Activated B cell treated with CpG ODN at 0.5 μM for 24 hours (primary cell): ENCODE measurements around the gene KIF5A. TPM values are rescaled to one million over a fixed set of nuclear protein-coding genes. Genes with fewer than 3 reads are reported as not detected.

Experiments used
- ATAC-seq: fragments of 200-7000 bp; cut with Tn5 transposase; one replicate; pipeline ENCODE4 v1.10.0; 2021; ENCODE audit warnings: low read depth, mild to moderate bottlenecking, moderate library complexity
- CTCF ChIA-PET: fragments of 350-600 bp; sonication (Branson Sonifier 250); formaldehyde crosslinking; loops from one replicate; lab custom pipeline; 2021; ENCODE audit warnings: antibody characterized with exemption; lab: Charles Lee
- POLR2A ChIA-PET: fragments of 350-600 bp; sonication (Branson Sonifier 250); formaldehyde crosslinking; loops from one replicate; lab custom pipeline; 2021; ENCODE audit warnings: antibody characterized with exemption; lab: Charles Lee
- DNase-seq: peaks from one replicate; pipeline ENCODE4 v3.0.0; 2022
- H3K27ac Mint-ChIP-seq: one replicate; pipeline ENCODE4 v1.8.0; 2020; ENCODE audit warnings: mixed read lengths
- H3K27me3 Mint-ChIP-seq: one replicate; pipeline ENCODE4 v1.8.0; 2021; ENCODE audit warnings: mixed read lengths
- H3K36me3 Mint-ChIP-seq: one replicate; pipeline ENCODE4 v1.8.0; 2021; ENCODE audit warnings: low read depth, mixed read lengths
- H3K4me1 Mint-ChIP-seq: one replicate; pipeline ENCODE4 v1.8.0; 2021; ENCODE audit warnings: mixed read lengths
- H3K4me3 Mint-ChIP-seq: one replicate; pipeline ENCODE4 v1.8.0; 2020; ENCODE audit warnings: mild to moderate bottlenecking, mixed read lengths
- H3K9me3 Mint-ChIP-seq: one replicate; pipeline ENCODE4 v1.8.0; 2020; ENCODE audit warnings: mixed read lengths
- CTCF ChIP-seq: fragments of 200-600 bp; IDR thresholded peaks from one replicate; pipeline ENCODE4 v1.8.0; 2022; ENCODE audit warnings: antibody characterized with exemption, mild to moderate bottlenecking
- intact Hi-C: fragments of 100-400 bp; cut with micrococcal nuclease; formaldehyde crosslinking; loops from one replicate; pipeline ENCODE4 v1.15.1; 2024
- total RNA-seq: library from RNA; stranded (reverse); gene quantifications from 2 replicates; pipeline ENCODE4 v1.2.3, GENCODE V29; 2022

KIF5A gene
- total RNA-seq, 1 donor from 2014 or later: 0.13 TPM

- Mint-ChIP-seq H3K9me3 (no peaks in the 10 kb centered on the region), H3K4me1 (peaks cover 40% of the 10 kb centered on the region), H3K36me3 (no peaks in the 10 kb centered on the region), H3K27ac (no peak overlapping the region), H3K4me3 (no peak overlapping the region), H3K27me3 (peaks cover 32% of the 10 kb centered on the region)
- intact Hi-C loops: loop anchor here (1.0 to 2.0 kb wide), 2 partner anchors 8 to 19 kb away; partner anchors contain the start of gene B4GALNT1
- POLR2A ChIA-PET: interaction anchor here (0.5 to 1.8 kb wide), 6 partner anchors 12 to 1457 kb away, joined by 3 to 8 read pairs (median 4); partner anchors contain the start of genes DDIT3, PIP4K2C and TSPAN31
- CTCF ChIA-PET: interaction anchor here (1.0 to 2.8 kb wide), 2 partner anchors 9 to 30 kb away, joined by 5 to 19 read pairs; no protein-coding TSS in a partner anchor
- no peak for DNase-seq
- no peak for ATAC-seq
- no peak for TF ChIP-seq CTCF
Observed at GRCh38 chr12:57613427-57614109, 63.7 kb downstream of the KIF5A start.

GRCh38 chr12:57614178-57614947, 64.5 kb downstream of the KIF5A start:
- Mint-ChIP-seq H3K27me3 (peaks cover 31% of the 10 kb centered on the region), H3K4me3 (peak overlapping the region; percentile 55), H3K27ac (peak overlapping the region; percentile 30), H3K36me3 (no peaks in the 10 kb centered on the region), H3K9me3 (no peaks in the 10 kb centered on the region), H3K4me1 (peaks cover 46% of the 10 kb centered on the region)
- no peak for TF ChIP-seq CTCF
- ChIA-PET POLR2A (interaction anchor here (0.5 to 1.8 kb wide), 8 partner anchors 11 to 1458 kb away, joined by 3 to 8 read pairs (median 4); partner anchors contain the start of genes DDIT3, PIP4K2C and TSPAN31), CTCF (interaction anchor here (0.7 to 2.8 kb wide), 7 partner anchors 8 to 155 kb away, joined by 3 to 19 read pairs (median 5); partner anchors contain the start of gene GLI1)
- peak; percentile 36 for DNase-seq
- intact Hi-C loops: loop anchor here (1.0 to 2.0 kb wide), 2 partner anchors 9 to 18 kb away; partner anchors contain the start of gene B4GALNT1
- peak; percentile 78 for ATAC-seq

- DNase-seq (no peak), ATAC-seq (no peak)
- Mint-ChIP-seq H3K27ac (no peak overlapping the region), H3K4me3 (peak overlapping the region; percentile 55), H3K36me3 (no peaks in the 10 kb centered on the region), H3K27me3 (peaks cover 30% of the 10 kb centered on the region), H3K4me1 (peaks cover 51% of the 10 kb centered on the region), H3K9me3 (no peaks in the 10 kb centered on the region)
- CTCF ChIA-PET: interaction anchor here (0.8 to 2.8 kb wide), 5 partner anchors 22 to 156 kb away, joined by 3 to 19 read pairs (median 5); partner anchors contain the start of gene GLI1
- intact Hi-C loops: loop anchor here (1.0 to 2.0 kb wide), 2 partner anchors 10 to 18 kb away; partner anchors contain the start of gene B4GALNT1
- TF ChIP-seq CTCF: no peak
- POLR2A ChIA-PET: interaction anchor here (0.6 to 1.8 kb wide), 4 partner anchors 24 to 130 kb away, joined by 3 to 8 read pairs (median 6); partner anchors contain the start of genes DDIT3, PIP4K2C and TSPAN31
Observed at GRCh38 chr12:57614948-57615500, 65.2 kb downstream of the KIF5A start.

GRCh38 chr12:57615637-57616036, 65.8 kb downstream of the KIF5A start:
- POLR2A ChIA-PET: no interaction called here
- CTCF ChIA-PET: interaction anchor here (0.5 to 2.8 kb wide), 2 partner anchors 23 to 32 kb away, joined by 3 to 19 read pairs; no protein-coding TSS in a partner anchor
- ATAC-seq (no peak), DNase-seq (no peak)
- peaks cover 31% of the 10 kb centered on the region for H3K27me3 Mint-ChIP-seq
- H3K4me1 Mint-ChIP-seq: peaks cover 53% of the 10 kb centered on the region
- H3K4me3 Mint-ChIP-seq: no peak overlapping the region
- intact Hi-C loops: loop anchor here (2.0 kb wide), 1 partner anchor 17 kb away; the partner anchor contains the start of gene B4GALNT1
- no peaks in the 10 kb centered on the region for H3K9me3 Mint-ChIP-seq
- H3K27ac Mint-ChIP-seq: no peak overlapping the region
- TF ChIP-seq CTCF: no peak
- no peaks in the 10 kb centered on the region for H3K36me3 Mint-ChIP-seq
